ENCODE measurements around the gene TBC1D9B. TPM values are rescaled to one million over a fixed set of nuclear protein-coding genes. Genes with fewer than 3 reads are reported as not detected.
A peak's percentile ranks its signal among the peaks of the same experiment; 100 is the strongest.
"Not testable (repeated sequence)": the region's sequence is repeated elsewhere in the genome, so short reads cannot be mapped to it uniquely, and the experiment has no call there.

Gene TBC1D9B
- total and polyA plus RNA-seq, 4 experiments from 2014 or later, result 9.3 to 85.0 (median 61.1) TPM

GRCh38 chr5:179872828-179873575 lies 34.7 kb downstream of the TBC1D9B start:
- ChIA-PET POLR2A (ENCODE audit: partially characterized antibody) (no interaction called here), CTCF (ENCODE audit: partially characterized antibody) (no interaction called here)
- Histone ChIP-seq H3K36me3 (ENCODE audit: insufficient read depth, low read length) (peaks cover 22% of the 10 kb centered on the region), H3K27ac (ENCODE audit: low read depth, low read length) (no peak overlapping the region), H3K9me3 (ENCODE audit: control insufficient read depth in 1 of 2, low read length in 2 of 2) (no peaks in the 10 kb centered on the region), H3K27me3 (ENCODE audit: insufficient read depth, low read length) (no peaks in the 10 kb centered on the region), H3K4me1 (ENCODE audit: insufficient read depth, low read length) (no peaks in the 10 kb centered on the region), H3K4me3 (ENCODE audit: low read length in 2 of 2) (no peak overlapping the region)
- Mint-ChIP-seq H3K9me3 (no peaks in the 10 kb centered on the region), H3K4me3 (no peak overlapping the region), H3K36me3 (peaks cover 17 to 44% of the 10 kb centered on the region in 2 donors), H3K4me1 (peaks cover 0 to 3% (median under 1%) of the 10 kb centered on the region in 4 donors), H3K27ac (peak overlapping the region in 2 of 7 donors; percentile 63 to 76), H3K27me3 (no peaks in the 10 kb centered on the region)
- intact Hi-C loops (cut with micrococcal nuclease), result no loop called here
- no peak for DNase-seq

- no peak overlapping the region for H3K27ac ChIP-seq (ENCODE audit: low read depth, low read length)
- H3K9me3 ChIP-seq (ENCODE audit: control insufficient read depth in 1 of 2, low read length in 2 of 2), result no peaks in the 10 kb centered on the region
- Mint-ChIP-seq H3K4me3 (no peak overlapping the region), H3K27me3 (no peaks in the 10 kb centered on the region), H3K27ac (no peak overlapping the region), H3K9me3 (no peaks in the 10 kb centered on the region), H3K4me1 (no peaks in the 10 kb centered on the region), H3K36me3 (peaks cover 12 to 41% of the 10 kb centered on the region in 2 donors)
- intact Hi-C loops (cut with micrococcal nuclease), result no loop called here
- no peaks in the 10 kb centered on the region for H3K4me1 ChIP-seq (ENCODE audit: insufficient read depth, low read length)
- ChIA-PET CTCF (ENCODE audit: partially characterized antibody) (no interaction called here), POLR2A (ENCODE audit: partially characterized antibody) (no interaction called here)
- H3K4me3 ChIP-seq (ENCODE audit: low read length in 2 of 2), result no peak overlapping the region
- H3K27me3 ChIP-seq (ENCODE audit: insufficient read depth, low read length), result no peaks in the 10 kb centered on the region
- DNase-seq, result no peak
- H3K36me3 ChIP-seq (ENCODE audit: insufficient read depth, low read length), result peaks cover 22% of the 10 kb centered on the region
These were observed 35.5 kb downstream of the TBC1D9B start for GRCh38 chr5:179872055-179872827.

- H3K36me3 ChIP-seq (ENCODE audit: insufficient read depth, low read length), result peaks cover 21% of the 10 kb centered on the region
- CTCF ChIA-PET (ENCODE audit: partially characterized antibody), result interaction anchor here (1.0 to 1.2 kb wide), 2 partner anchors 11 to 37 kb away, joined by 3 read pairs; no protein-coding TSS in a partner anchor
- H3K27ac ChIP-seq (ENCODE audit: low read depth, low read length); H3K4me1 ChIP-seq (ENCODE audit: insufficient read depth, low read length); H3K9me3 ChIP-seq (ENCODE audit: control insufficient read depth in 1 of 2, low read length in 2 of 2); H3K27me3 Mint-ChIP-seq; H3K4me3 ChIP-seq (ENCODE audit: low read length in 2 of 2); H3K27me3 ChIP-seq (ENCODE audit: insufficient read depth, low read length); DNase-seq; H3K27ac Mint-ChIP-seq; intact Hi-C loops (cut with micrococcal nuclease); H3K9me3 Mint-ChIP-seq; POLR2A ChIA-PET (ENCODE audit: partially characterized antibody); H3K4me1 Mint-ChIP-seq: not testable (repeated sequence)
- Mint-ChIP-seq H3K36me3 (peaks cover 12 to 41% of the 10 kb centered on the region in 2 donors), H3K4me3 (peak overlapping the region in 1 of 8 donors; percentile 34)
These were observed 36.2 kb downstream of the TBC1D9B start for GRCh38 chr5:179871533-179871932.

GRCh38 chr5:179870952-179871351 lies 36.7 kb downstream of the TBC1D9B start:
- H3K27ac ChIP-seq (ENCODE audit: low read depth, low read length), result no peak overlapping the region
- intact Hi-C loops (cut with micrococcal nuclease), result no loop called here
- no peaks in the 10 kb centered on the region for H3K4me1 ChIP-seq (ENCODE audit: insufficient read depth, low read length)
- H3K36me3 ChIP-seq (ENCODE audit: insufficient read depth, low read length), result peaks cover 17% of the 10 kb centered on the region
- no peaks in the 10 kb centered on the region for H3K9me3 Mint-ChIP-seq
- H3K27me3 ChIP-seq (ENCODE audit: insufficient read depth, low read length), result no peaks in the 10 kb centered on the region
- H3K4me1 Mint-ChIP-seq, result no peaks in the 10 kb centered on the region
- no peak overlapping the region for H3K4me3 Mint-ChIP-seq
- H3K9me3 ChIP-seq (ENCODE audit: control insufficient read depth in 1 of 2, low read length in 2 of 2), result no peaks in the 10 kb centered on the region
- peak overlapping the region in 2 of 7 donors; percentile 27 to 52 for H3K27ac Mint-ChIP-seq
- ChIA-PET POLR2A (ENCODE audit: partially characterized antibody) (no interaction called here), CTCF (ENCODE audit: partially characterized antibody) (interaction anchor here (1.0 to 1.2 kb wide), 2 partner anchors 11 to 37 kb away, joined by 3 read pairs; no protein-coding TSS in a partner anchor)
- peaks cover 8 to 36% of the 10 kb centered on the region in 2 donors for H3K36me3 Mint-ChIP-seq
- no peak overlapping the region for H3K4me3 ChIP-seq (ENCODE audit: low read length in 2 of 2)
- no peak for DNase-seq
- H3K27me3 Mint-ChIP-seq, result no peaks in the 10 kb centered on the region

DNA sequence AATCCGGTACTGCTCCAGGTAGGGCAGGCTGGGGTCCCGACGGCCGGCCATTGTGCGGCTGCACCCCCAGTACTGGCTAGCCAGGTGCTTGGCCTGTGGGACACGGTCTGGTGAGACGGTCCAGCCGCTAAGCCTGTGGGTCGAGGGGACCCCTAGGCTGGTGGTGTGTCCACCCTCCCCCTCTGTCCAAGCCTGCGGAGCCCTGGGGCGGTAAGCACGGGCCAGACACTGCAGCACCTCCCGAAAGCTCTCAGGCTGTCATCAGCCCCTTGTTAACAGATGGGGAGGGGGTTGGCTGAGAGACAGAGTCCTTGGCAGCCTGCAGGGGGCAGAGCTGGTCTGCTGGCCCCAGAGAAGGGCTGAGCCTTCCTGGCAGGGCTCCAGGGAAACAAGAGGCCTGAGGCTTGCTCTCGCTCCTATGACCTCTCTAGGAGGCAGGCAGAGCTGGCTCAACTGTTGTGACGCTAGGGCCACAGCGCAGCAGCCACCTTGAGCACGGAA lies 37.2 kb downstream of the TBC1D9B start:
- intact Hi-C loops (cut with micrococcal nuclease), result no loop called here
- H3K4me1 ChIP-seq (ENCODE audit: insufficient read depth, low read length), result no peaks in the 10 kb centered on the region
- ChIA-PET POLR2A (ENCODE audit: partially characterized antibody) (no interaction called here), CTCF (ENCODE audit: partially characterized antibody) (interaction anchor here (1.2 kb wide), 1 partner anchor 12 kb away, joined by 3 read pairs; no protein-coding TSS in a partner anchor)
- DNase-seq, result no peak
- peaks cover 17% of the 10 kb centered on the region for H3K36me3 ChIP-seq (ENCODE audit: insufficient read depth, low read length)
- H3K4me3 ChIP-seq (ENCODE audit: low read length in 2 of 2), result no peak overlapping the region
- H3K9me3 Mint-ChIP-seq, result no peaks in the 10 kb centered on the region
- H3K4me1 Mint-ChIP-seq, result no peaks in the 10 kb centered on the region
- H3K4me3 Mint-ChIP-seq, result no peak overlapping the region
- no peaks in the 10 kb centered on the region for H3K27me3 Mint-ChIP-seq
- H3K36me3 Mint-ChIP-seq, result peaks cover 7 to 34% of the 10 kb centered on the region in 2 donors
- peak overlapping the region in 1 of 7 donors; percentile 52 for H3K27ac Mint-ChIP-seq
- no peak overlapping the region for H3K27ac ChIP-seq (ENCODE audit: low read depth, low read length)
- H3K27me3 ChIP-seq (ENCODE audit: insufficient read depth, low read length), result no peaks in the 10 kb centered on the region
- H3K9me3 ChIP-seq (ENCODE audit: control insufficient read depth in 1 of 2, low read length in 2 of 2), result no peaks in the 10 kb centered on the region

- H3K4me1 Mint-ChIP-seq, result no peaks in the 10 kb centered on the region
- H3K36me3 ChIP-seq (ENCODE audit: insufficient read depth, low read length), result peaks cover 20% of the 10 kb centered on the region
- intact Hi-C loops (cut with micrococcal nuclease), result no loop called here
- no peak overlapping the region for H3K27ac Mint-ChIP-seq
- H3K4me3 ChIP-seq (ENCODE audit: low read length in 2 of 2), result no peak overlapping the region
- H3K9me3 Mint-ChIP-seq, result no peaks in the 10 kb centered on the region
- peaks cover 4 to 32% of the 10 kb centered on the region in 2 donors for H3K36me3 Mint-ChIP-seq
- H3K27ac ChIP-seq (ENCODE audit: low read depth, low read length), result no peak overlapping the region
- no peaks in the 10 kb centered on the region for H3K9me3 ChIP-seq (ENCODE audit: control insufficient read depth in 1 of 2, low read length in 2 of 2)
- no peaks in the 10 kb centered on the region for H3K4me1 ChIP-seq (ENCODE audit: insufficient read depth, low read length)
- H3K27me3 ChIP-seq (ENCODE audit: insufficient read depth, low read length), result no peaks in the 10 kb centered on the region
- POLR2A ChIA-PET (ENCODE audit: partially characterized antibody), result no interaction called here
- CTCF ChIA-PET (ENCODE audit: partially characterized antibody), result interaction anchor here (0.9 kb wide), 1 partner anchor 44 kb away, joined by 3 read pairs; no protein-coding TSS in a partner anchor
- no peaks in the 10 kb centered on the region for H3K27me3 Mint-ChIP-seq
- H3K4me3 Mint-ChIP-seq, result no peak overlapping the region
- DNase-seq, result no peak
These were observed 37.9 kb downstream of the TBC1D9B start for GRCh38 chr5:179869641-179870402.

Data from CD4-positive, alpha-beta memory T cell (primary cell).